GM18868 (cell line): ENCODE data around the gene AFDN.
A peak's percentile ranks its signal among the peaks of the same experiment; 100 is the strongest.

Experiments used
- ATAC-seq: cut with Tn5 transposase; IDR thresholded peaks from one replicate; pipeline ENCODE4 v1.9.1; 2021; ENCODE audit warnings: mild to moderate bottlenecking, moderate library complexity; ENCODE audit not compliant: unreplicated experiment

Gene AFDN, protein sequence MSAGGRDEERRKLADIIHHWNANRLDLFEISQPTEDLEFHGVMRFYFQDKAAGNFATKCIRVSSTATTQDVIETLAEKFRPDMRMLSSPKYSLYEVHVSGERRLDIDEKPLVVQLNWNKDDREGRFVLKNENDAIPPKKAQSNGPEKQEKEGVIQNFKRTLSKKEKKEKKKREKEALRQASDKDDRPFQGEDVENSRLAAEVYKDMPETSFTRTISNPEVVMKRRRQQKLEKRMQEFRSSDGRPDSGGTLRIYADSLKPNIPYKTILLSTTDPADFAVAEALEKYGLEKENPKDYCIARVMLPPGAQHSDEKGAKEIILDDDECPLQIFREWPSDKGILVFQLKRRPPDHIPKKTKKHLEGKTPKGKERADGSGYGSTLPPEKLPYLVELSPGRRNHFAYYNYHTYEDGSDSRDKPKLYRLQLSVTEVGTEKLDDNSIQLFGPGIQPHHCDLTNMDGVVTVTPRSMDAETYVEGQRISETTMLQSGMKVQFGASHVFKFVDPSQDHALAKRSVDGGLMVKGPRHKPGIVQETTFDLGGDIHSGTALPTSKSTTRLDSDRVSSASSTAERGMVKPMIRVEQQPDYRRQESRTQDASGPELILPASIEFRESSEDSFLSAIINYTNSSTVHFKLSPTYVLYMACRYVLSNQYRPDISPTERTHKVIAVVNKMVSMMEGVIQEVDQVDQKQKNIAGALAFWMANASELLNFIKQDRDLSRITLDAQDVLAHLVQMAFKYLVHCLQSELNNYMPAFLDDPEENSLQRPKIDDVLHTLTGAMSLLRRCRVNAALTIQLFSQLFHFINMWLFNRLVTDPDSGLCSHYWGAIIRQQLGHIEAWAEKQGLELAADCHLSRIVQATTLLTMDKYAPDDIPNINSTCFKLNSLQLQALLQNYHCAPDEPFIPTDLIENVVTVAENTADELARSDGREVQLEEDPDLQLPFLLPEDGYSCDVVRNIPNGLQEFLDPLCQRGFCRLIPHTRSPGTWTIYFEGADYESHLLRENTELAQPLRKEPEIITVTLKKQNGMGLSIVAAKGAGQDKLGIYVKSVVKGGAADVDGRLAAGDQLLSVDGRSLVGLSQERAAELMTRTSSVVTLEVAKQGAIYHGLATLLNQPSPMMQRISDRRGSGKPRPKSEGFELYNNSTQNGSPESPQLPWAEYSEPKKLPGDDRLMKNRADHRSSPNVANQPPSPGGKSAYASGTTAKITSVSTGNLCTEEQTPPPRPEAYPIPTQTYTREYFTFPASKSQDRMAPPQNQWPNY (N-terminal part only)

GRCh38 chr6:167826896-167827582 lies at the start of gene AFDN:
Gene AFDN (plus strand): TSS chr6:167826911. CDS start chr6:167827133, 222 bp downstream.
- peak; percentile 31 for ATAC-seq

DNA sequence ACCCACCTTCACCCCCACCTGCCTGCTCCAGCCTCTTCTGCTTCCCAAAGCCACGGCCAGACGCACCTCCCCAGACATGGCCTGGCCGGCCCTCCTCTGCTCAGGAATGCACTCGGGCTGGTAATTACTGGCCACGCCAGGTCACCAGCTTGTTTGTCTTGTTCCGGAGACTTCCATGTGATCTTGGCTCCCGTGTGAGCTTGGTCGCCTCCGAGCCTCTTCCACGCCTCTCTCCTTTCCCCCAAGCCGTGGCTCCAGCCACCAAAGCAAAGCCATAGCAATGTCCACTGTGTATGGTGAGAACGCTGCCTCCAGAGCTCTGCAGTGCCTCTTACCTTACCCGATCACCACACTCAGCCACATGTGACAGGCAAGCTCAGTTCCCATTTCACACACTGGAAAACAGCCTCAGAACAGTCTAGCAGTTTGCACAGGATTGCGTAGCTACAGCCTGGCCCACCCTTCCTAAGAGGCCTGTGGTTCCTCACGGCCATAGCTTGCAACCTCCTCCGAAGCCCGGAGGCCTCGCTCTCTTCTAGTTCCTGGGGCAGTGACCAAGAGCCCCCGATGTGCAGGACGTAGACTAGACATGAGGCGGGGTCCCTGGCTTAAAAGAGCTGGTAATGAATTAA lies 48.1 kb upstream of the AFDN start:
- ATAC-seq, result no peak

DNA sequence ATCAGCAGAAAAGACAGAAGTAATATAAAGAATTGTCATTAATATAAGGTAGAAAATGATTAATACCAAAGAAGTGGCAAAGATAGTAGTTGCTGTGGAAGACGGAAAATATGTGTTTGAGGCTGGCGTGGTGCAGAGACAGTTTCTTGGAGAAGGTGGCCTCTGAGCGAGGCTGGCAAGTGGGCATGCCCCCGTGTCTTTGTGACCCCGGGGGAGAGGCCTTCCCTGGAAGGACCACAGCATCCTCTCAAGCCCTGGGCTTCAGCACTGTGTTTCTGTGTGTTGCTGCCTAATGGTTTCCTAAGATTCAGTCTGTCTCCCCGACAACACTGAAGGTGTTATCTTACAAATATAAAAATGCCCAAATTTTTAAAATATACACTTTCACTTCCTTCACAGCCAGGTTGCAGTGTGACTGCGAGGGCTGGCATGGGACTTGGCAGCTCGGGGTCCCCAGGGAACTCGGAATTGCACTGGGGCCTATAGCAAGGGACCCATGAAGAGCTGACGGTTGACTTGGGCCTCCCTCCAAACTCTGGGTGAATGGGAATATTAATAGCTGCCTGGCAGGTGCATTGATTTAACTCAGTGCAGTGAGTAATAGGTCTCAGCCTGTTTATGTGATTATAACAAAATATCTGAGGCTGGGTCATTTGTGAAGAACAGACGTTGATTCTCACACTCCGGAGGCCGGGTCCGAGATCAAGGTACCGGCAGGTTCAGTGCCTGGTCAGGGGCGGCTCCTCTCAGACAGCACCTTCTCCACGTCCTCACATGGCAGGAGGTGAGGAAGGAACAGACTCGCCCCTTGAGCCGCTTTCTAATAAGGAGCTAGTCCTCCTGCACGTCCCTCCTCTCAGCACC lies 47.4 kb upstream of the AFDN start:
- ATAC-seq, result no peak

DNA sequence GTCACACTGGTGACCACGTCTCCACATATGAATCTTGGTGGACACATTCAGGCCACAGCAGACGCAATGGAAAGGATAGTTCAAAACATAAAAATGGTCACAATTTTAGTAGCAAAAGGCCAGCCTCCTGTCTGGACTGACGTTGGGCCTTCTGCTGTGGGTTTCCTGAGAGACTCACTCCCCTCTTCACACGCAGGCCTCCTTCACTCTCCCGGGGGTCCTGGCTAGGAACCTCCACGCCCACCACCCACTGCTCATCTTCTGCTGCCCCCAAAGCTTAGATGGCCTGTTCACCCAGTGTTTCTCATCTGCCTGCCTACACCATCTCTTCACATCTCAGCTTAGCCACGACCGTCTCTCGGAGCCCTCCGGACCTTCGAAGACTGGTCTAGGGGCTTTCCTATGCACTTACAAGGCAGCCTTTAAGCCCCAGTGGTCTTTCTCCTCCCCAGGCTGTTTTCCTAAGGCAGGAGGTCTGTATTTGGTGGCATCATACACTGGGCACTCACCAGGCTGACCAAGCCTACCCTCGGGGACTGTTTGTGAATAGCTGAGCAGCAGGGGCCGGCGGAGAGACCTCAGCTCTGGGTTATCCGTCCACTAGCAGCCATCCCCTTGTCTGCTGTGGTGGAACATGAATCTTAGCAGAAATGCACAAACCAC lies 46.6 kb upstream of the AFDN start:
- no peak for ATAC-seq

DNA sequence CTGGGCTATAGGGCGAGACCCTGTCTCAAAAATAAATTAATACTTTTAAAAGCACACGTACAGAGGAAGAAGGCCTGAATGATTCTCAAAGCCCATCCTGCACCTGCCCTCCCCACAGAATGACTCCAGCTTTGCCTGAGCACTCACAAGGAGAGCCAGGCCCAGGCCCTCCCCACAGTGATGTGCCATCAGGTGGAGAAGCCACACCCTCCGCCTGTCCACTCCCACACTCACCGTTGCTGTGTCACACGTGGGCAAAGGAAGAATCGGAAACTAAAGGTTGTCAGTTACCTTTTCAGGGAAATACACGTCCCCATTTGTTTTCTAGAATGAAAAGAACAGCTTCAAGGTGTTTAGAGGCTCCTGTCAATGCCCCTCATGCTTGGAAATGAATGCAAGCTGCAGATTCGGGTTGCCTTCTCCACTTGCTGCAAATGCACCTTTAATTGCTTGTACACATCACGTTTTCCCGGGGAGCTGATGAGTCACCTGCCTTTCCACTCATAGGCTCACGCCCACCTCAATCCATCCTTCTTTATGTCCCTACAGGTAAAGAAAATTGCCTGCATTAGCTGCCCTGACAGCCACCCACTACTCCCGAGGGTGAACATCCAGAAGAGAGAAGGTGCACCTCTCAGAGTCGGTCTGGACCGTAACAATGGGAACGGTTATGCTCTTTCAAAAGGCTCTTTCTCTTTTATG lies 45.5 kb upstream of the AFDN start:
- no peak for ATAC-seq

DNA sequence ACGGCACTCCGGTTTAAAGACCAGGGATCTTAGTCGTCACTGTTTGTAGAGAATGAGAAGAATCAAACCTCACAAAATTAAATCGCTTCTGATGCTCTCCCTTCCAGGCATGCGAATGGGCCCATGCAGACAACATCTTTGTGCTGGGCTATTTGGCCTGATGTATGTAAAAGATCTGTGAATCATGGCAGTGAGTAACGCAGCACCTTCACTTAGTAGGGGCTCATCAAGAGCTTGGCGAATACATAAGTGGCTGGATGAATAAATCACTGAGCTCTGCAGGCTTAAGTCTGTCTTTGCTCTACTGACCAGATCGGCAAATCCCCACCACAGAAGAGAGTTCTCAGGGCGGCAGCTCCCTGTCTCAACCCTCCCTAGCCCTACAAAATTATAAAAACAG lies 44.8 kb upstream of the AFDN start:
- ATAC-seq, result no peak

- ATAC-seq, result no peak
These were observed 43.8 kb upstream of the AFDN start for GRCh38 chr6:167782698-167783517.

GRCh38 chr6:167786853-167787675 lies 39.6 kb upstream of the AFDN start:
- ATAC-seq, result no peak

- ATAC-seq, result no peak
These were observed 38.7 kb upstream of the AFDN start for GRCh38 chr6:167787896-167788562.

GRCh38 chr6:167788563-167788903 lies 38.2 kb upstream of the AFDN start:
- ATAC-seq, result no peak

GRCh38 chr6:167789358-167789757 lies 37.4 kb upstream of the AFDN start:
- ATAC-seq, result no peak

DNA sequence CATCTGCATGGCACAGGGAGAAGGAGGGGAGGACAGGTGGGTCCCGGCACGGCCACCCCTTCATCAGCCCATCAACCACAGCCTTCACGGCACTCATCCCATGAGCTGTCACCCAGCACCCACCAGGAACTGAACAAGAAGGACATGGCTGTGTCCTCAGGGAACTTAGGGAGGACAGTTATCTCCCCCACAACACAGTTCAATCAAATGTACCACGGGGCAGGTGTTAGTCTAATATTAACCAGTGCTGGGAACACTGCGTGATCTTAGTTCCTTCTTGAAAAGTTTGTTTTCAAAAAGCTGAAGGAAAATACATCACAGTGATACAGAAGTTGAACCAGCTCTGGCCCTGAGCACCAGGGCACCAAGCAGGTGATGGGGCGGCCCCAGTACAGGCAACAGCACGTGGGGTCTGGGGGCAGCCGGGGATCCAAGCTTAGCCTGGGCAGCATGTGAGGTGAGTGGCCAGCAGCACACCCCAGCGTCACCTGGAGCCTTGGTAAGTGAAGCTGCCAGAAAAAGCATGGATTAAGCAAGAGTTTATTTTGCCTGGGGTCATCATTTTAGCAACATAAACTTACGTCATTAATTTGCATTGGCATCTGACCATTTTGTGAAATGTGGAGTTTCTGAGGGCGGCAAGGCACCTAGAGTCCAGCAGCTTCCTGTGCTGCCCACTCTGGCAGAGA lies 35.5 kb upstream of the AFDN start:
- no peak for ATAC-seq

- no peak for ATAC-seq
These were observed 34.8 kb upstream of the AFDN start for GRCh38 chr6:167791780-167792478.

GRCh38 chr6:167793421-167793820 lies 33.3 kb upstream of the AFDN start:
- no peak for ATAC-seq
